Renal pelvis (tissue), 4 donors: ENCODE results near the gene POLK. TPM values are rescaled to one million over a fixed set of nuclear protein-coding genes. Genes with fewer than 3 reads are reported as not detected.
"Not testable (repeated sequence)": the region's sequence is repeated elsewhere in the genome, so short reads cannot be mapped to it uniquely, and the experiment has no call there.

ENCODE experiments used
- DNase-seq: peaks from one replicate; pipeline ENCODE4 v3.0.0-alpha.2; 2013
- polyA plus RNA-seq, 3 donors: library from polyadenylated mRNA; unstranded; fragments of 120-200 nt; gene quantifications; one replicate each; pipeline ENCODE4 v1.2.1, GENCODE V29; 2013; ENCODE audit not compliant: insufficient read length in 3 of 3

Gene POLK
- polyA plus RNA-seq, 3 donors: 21.3 to 32.3 (median 31.2) TPM

GRCh38 chr5:75603821-75604220, 92.1 kb downstream of the POLK start:
- no peak for DNase-seq

GRCh38 chr5:75607341-75607740, 95.7 kb downstream of the POLK start:
- not testable (repeated sequence) for DNase-seq

- no peak for DNase-seq
Measured at GRCh38 chr5:75608870-75609269, 97.2 kb downstream of the POLK start.

- no peak for DNase-seq
Measured at GRCh38 chr5:75610201-75610600, 98.5 kb downstream of the POLK start.

- not testable (repeated sequence) for DNase-seq
Measured at GRCh38 chr5:75610859-75611310, 99.2 kb downstream of the POLK start.

GRCh38 chr5:75611311-75612225, 99.9 kb downstream of the POLK start, which contains the start of gene ANKDD1B:
Gene ANKDD1B (plus strand): TSS chr5:75611453. CDS start chr5:75611635, 182 bp downstream.
- peak; percentile 54 for DNase-seq

- DNase-seq: no peak
Measured at GRCh38 chr5:75612226-75612569, 100.5 kb downstream of the POLK start.

- DNase-seq: no peak
Measured at GRCh38 chr5:75612901-75613300, 101.2 kb downstream of the POLK start.

GRCh38 chr5:75614176-75614575, 102.5 kb downstream of the POLK start:
- no peak for DNase-seq

GRCh38 chr5:75616371-75616881, 104.7 kb downstream of the POLK start:
- DNase-seq: peak; percentile 72

- no peak for DNase-seq
Measured at GRCh38 chr5:75616971-75617621, 105.4 kb downstream of the POLK start.

GRCh38 chr5:75617736-75618352, 106.2 kb downstream of the POLK start:
- DNase-seq: no peak

- DNase-seq: no peak
Measured at GRCh38 chr5:75620184-75620959, 108.7 kb downstream of the POLK start.

- DNase-seq: no peak
Measured at GRCh38 chr5:75622564-75622963, 110.9 kb downstream of the POLK start.

GRCh38 chr5:75623846-75624245, 112.2 kb downstream of the POLK start:
- DNase-seq: no peak

- no peak for DNase-seq
Measured at GRCh38 chr5:75626959-75627358, 115.3 kb downstream of the POLK start.

- DNase-seq: no peak
Measured at GRCh38 chr5:75627801-75628200, 116.1 kb downstream of the POLK start.

- no peak for DNase-seq
Measured at GRCh38 chr5:75630875-75631274, 119.2 kb downstream of the POLK start.

- no peak for DNase-seq
Measured at GRCh38 chr5:75632321-75632720, 120.6 kb downstream of the POLK start.

- DNase-seq: no peak
Measured at GRCh38 chr5:75637949-75638348, 126.3 kb downstream of the POLK start.

- DNase-seq: no peak
Measured at GRCh38 chr5:75639535-75640311, 128.0 kb downstream of the POLK start.
